Sciatic nerve (tissue), 2 donors: Measurements from ENCODE around the gene ANKRD60. TPM values are rescaled to one million over a fixed set of nuclear protein-coding genes. Genes with fewer than 3 reads are reported as not detected.
A peak's percentile ranks its signal among the peaks of the same experiment; 100 is the strongest.

Experiments
- ATAC-seq: fragments of 200-7000 bp; cut with Tn5 transposase; one replicate; pipeline ENCODE4 v1.9.1; 2020; ENCODE audit warnings: mild to moderate bottlenecking, moderate library complexity
- DNase-seq: peaks from one replicate; pipeline ENCODE4 v3.0.0-alpha.2; 2020; ENCODE audit warnings: low spot score
- intact Hi-C: fragments of 100-400 bp; cut with DNase I; formaldehyde crosslinking; loops from one replicate; pipeline ENCODE4 v1.14.2; 2022
- total RNA-seq: library from RNA; stranded (reverse); fragmentation: NEBNext Ultra II Directional; extraction: Animal tissue kit (Norgen Biotek cat#: 25700); gene quantifications from one replicate; pipeline ENCODE4 v1.2.1, GENCODE V29; 2021
- donor health status: DM: no; HTN: no; CAD: no.
- donor health status: DM: no; HTN: no; CAD: no.

Gene ANKRD60
- total RNA-seq, 1 donor from 2014 or later, result not detected

- intact Hi-C loops, result no loop called here
- ATAC-seq, result peak; percentile 21
- no peak for DNase-seq
Observed at GRCh38 chr20:58227391-58228102, 906 bp downstream of the ANKRD60 start.

DNA sequence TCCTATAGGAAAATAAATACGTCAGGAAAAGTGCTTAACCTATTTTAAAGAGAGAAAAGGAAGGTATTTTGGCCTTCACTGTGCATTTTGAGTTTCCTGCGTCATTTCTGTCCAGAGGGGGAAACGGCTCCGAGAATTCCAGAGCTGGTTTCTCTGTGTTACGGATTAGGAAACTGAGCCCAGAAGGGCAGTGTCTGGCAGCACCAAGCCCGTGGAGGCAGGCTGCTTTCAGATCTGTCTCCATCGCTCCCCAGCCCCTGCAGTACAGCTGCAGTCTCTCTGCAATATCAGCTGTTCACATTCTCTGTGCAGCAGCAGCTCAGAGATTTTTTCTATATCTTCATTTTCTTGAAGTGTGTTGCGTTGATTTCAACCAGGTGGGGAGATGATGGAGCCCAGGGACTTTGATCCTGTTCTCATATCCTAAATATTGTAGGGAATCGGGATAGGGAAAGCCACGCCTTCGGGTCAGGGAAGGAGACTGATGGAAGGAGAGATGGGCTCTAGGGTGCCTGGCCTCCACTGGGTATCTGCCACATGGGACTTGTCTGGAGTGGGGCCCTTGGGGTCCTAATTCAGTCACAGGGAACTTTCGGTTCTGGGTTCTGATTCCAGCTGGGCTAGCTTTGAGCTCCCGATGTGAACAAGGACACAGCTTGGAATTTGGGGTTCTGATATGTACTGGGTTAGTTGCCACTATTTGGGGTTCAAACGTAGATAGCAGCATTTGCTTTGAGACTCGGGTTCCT lies 2.8 kb downstream of the ANKRD60 start:
- no peak for DNase-seq
- ATAC-seq, result no peak
- intact Hi-C loops, result no loop called here

GRCh38 chr20:58224974-58225373 lies 3.5 kb downstream of the ANKRD60 start:
- intact Hi-C loops, result loop anchor here (5.0 kb wide), 1 partner anchor 1622 kb away; no protein-coding TSS in a partner anchor
- no peak for ATAC-seq
- DNase-seq, result no peak

DNA sequence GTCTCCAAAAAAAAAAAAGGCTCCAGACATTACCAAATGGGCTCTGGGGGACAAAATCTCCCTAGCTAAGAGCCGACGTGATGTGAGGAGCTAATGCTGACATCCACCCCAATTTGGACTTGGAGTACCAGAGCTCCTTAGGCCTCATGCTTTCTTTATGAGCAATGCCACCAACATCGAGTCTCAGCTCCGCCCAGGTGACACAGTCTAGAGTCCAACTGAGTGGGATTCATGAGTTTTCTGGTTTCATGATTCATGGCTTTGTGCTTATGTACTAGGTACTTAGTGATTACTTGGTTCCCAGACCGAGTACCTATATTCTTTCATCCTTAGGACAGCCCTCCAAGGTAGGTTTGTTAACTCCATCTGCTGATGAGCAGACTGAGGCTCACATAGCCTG lies 4.4 kb downstream of the ANKRD60 start:
- no peak for DNase-seq
- intact Hi-C loops, result loop anchor here (5.0 kb wide), 1 partner anchor 1623 kb away; no protein-coding TSS in a partner anchor
- no peak for ATAC-seq

GRCh38 chr20:58223358-58223941 lies 5.0 kb downstream of the ANKRD60 start:
- intact Hi-C loops, result loop anchor here (5.0 kb wide), 1 partner anchor 1624 kb away; no protein-coding TSS in a partner anchor
- DNase-seq (no peak), ATAC-seq (no peak)

- intact Hi-C loops, result loop anchor here (5.0 kb wide), 1 partner anchor 1625 kb away; no protein-coding TSS in a partner anchor
- DNase-seq (no peak), ATAC-seq (no peak)
Observed at GRCh38 chr20:58222446-58222845, 6.0 kb downstream of the ANKRD60 start.

GRCh38 chr20:58219342-58219700 lies 9.1 kb downstream of the ANKRD60 start:
- DNase-seq (no peak), ATAC-seq (no peak)
- intact Hi-C loops, result loop anchor here (10.0 kb wide), 1 partner anchor 705 kb away; no protein-coding TSS in a partner anchor

DNA sequence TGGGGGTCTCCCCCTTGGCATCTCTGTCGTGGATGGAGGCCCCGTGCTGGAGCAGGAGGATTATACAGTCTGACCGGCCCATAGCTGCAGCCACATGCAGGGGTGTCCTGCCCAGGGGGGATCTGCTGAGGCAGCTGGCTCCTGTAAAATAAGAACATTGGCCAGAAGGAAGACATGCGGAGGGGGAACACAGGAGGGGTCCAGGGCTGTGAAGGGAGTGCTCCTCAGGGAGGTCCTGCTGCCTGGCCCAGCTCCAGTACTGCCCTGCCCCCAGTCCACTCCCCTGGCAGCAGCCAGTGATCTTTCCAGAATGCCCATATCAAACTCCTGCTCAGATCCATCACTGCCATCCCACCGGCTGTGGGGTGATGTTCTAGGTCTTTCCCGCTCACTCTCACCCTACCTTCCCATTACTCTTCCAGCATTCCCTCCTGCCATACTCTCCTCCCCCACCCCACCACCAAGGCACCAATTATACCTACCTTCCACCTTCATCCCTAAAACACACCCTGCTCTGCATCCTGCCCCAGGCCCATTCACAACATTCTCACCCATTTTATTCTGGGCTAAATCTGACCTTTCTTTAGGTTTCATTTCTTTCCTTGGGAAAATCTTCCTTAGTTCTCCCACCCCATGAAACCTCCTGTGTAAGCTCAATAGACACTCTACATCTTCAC lies 9.7 kb downstream of the ANKRD60 start:
- DNase-seq (no peak), ATAC-seq (no peak)
- intact Hi-C loops, result loop anchor here (10.0 kb wide), 1 partner anchor 704 kb away; no protein-coding TSS in a partner anchor

DNA sequence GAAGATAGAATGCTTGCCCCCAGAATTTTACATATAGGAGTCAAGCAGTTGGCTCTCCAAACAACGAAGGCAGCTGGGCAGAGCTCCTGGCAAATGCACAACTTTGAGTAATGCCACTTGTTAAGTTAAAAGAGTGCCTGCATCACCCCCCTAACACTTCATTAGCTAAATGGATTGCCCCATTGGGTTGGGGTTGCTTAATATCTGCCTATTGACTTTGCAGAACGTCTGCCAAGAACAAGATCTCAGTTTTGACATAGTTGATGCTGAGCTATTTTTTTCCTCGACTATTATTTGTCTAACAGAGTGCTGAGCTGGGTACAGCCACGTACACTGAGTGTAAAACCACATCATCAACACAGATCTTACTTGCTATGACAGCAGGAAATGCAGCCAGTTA lies 12.1 kb downstream of the ANKRD60 start:
- peak; percentile 47 for ATAC-seq
- no peak for DNase-seq
- intact Hi-C loops, result loop anchor here (10.0 kb wide), 1 partner anchor 702 kb away; no protein-coding TSS in a partner anchor

GRCh38 chr20:58215116-58215515 lies 13.3 kb downstream of the ANKRD60 start:
- DNase-seq, result no peak
- intact Hi-C loops, result loop anchor here (10.0 kb wide), 1 partner anchor 700 kb away; no protein-coding TSS in a partner anchor
- no peak for ATAC-seq

DNA sequence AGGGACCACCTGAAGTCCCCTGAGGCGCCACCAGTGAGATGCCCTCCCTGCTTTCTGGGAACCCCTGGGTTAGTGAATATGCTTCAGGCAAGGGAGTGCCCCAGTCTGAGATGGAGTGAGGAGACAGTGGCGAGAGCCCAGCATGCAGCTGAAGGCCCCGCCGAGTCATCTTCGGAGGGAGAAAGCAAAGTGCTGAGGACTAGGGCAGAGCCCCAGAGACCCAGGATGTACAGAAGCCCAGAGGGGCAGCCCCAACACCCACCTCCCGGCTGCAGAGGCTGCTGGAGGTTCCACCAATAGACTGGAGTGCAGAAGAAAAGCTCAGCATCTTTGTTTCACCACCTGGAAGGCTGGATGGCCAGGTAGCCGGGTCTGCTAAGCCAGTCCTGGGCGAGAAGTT lies 14.1 kb downstream of the ANKRD60 start:
- DNase-seq (no peak), ATAC-seq (no peak)

GRCh38 chr20:58213716-58214115 lies 14.7 kb downstream of the ANKRD60 start:
- no peak for ATAC-seq
- intact Hi-C loops, result loop anchor here (10.0 kb wide), 1 partner anchor 699 kb away; no protein-coding TSS in a partner anchor

More for the DNA sequence above, 14.1 kb downstream of the ANKRD60 start:
- intact Hi-C loops, result loop anchor here (10.0 kb wide), 1 partner anchor 700 kb away; no protein-coding TSS in a partner anchor

DNA sequence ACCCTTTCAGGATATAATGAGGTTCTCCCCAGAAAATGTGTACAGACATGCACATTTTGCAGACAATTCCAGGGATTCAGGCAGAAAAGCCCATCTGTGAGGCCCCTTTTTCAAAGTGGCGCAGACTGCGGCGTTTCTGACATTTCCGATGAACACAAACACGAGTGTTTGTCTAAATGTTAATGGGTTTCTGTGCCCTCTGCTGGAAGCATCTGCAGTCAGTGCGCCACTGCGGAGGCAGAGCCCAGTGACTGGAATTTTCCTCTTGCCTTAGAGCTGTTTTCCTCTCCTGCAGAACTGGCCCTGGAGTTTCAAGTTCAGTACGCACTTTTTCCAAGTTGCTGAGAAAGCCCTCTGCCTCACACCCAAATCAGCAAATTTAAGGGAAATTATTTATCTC lies 15.3 kb downstream of the ANKRD60 start:
- ATAC-seq (peak; percentile 23), DNase-seq (no peak)
- intact Hi-C loops, result loop anchor here (10.0 kb wide), 1 partner anchor 698 kb away; no protein-coding TSS in a partner anchor

More at GRCh38 chr20:58213716-58214115, 14.7 kb downstream of the ANKRD60 start:
- no peak for DNase-seq

GRCh38 chr20:58212636-58213035 lies 15.8 kb downstream of the ANKRD60 start:
- DNase-seq (no peak), ATAC-seq (no peak)
- intact Hi-C loops, result loop anchor here (10.0 kb wide), 1 partner anchor 698 kb away; no protein-coding TSS in a partner anchor

GRCh38 chr20:58210398-58210747 lies 18.1 kb downstream of the ANKRD60 start:
- intact Hi-C loops, result loop anchor here (1.0 to 10.0 kb wide), 2 partner anchors 613 to 696 kb away; no protein-coding TSS in a partner anchor
- DNase-seq (no peak), ATAC-seq (no peak)

DNA sequence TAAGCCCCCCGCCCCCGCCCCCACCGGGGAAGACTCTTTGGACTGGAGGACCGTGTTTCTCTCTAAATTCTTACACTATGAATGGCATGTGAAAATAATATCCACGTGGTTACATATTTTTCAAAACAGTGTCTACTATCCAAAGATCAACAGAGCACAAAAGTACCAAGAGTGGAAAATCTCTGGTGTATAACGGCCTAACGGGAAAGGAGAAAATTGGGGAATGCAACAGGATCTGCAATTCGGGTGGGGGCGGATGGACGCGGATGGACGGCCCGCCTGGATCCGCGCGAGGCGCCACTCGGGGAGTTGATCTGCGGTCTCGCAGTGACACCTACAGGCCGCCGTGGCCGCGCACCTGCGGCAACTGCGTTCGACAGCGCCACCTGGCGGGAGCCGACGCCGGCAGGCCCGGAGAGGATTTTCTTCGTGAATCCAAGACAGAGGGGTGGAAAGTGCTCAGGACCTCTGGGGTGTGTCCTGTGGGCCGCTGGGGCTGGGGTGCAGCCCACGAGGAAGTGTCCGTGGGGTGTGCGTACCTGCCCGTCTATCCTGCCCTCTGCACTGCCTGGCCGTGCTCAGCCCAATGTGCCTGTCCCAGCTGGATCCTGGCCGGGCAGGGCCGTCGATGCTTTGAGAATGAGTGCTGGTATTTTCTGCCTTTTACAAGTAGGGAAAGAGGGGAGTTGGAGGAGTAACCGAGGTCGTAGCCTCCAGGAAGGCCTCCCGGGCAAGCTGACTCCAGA lies 18.6 kb downstream of the ANKRD60 start:
- intact Hi-C loops, result loop anchor here (1.0 to 10.0 kb wide), 3 partner anchors 553 to 695 kb away; no protein-coding TSS in a partner anchor
- DNase-seq, result peak; percentile 94
- ATAC-seq, result peak; percentile 89

GRCh38 chr20:58208944-58209343 lies 19.5 kb downstream of the ANKRD60 start:
- intact Hi-C loops, result loop anchor here (5.0 kb wide), 1 partner anchor 552 kb away; no protein-coding TSS in a partner anchor
- ATAC-seq, result no peak
- no peak for DNase-seq

DNA sequence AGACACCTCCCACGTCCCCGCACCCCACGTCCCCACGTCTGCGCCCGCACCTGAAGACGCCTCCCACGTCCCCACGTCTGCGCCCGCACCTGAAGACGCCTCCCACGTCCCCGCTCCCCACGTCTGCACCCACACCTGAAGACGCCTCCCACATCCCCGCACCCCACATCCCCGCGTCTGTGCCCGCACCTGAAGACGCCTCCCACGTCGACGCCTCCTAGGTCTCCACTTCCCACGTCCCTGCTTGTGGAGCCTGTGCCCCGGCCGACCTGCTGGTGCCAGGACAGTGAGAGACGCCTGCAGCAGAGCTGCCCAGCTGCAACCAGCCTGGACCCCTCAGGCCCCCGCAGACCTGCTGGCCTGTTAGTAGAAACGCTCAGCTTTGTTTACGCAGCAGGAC lies 22.6 kb downstream of the ANKRD60 start:
- intact Hi-C loops, result loop anchor here (5.0 kb wide), 1 partner anchor 549 kb away; no protein-coding TSS in a partner anchor
- no peak for DNase-seq
- ATAC-seq, result no peak
